ENCODE data around the gene ARHGAP33.

- TF ChIP-seq CTCF (IDR thresholded peaks at IDR 0.05 in 8 of 11, conservative IDR thresholded peaks at IDR 0.05 in 3 of 11) (no peak), POLR2A (IDR thresholded peaks at IDR 0.05) (no peak), POLR2AphosphoS5 (IDR thresholded peaks at IDR 0.05) (no peak)
Observed at GRCh38 chr19:35746531-35746930, 28.8 kb upstream of the ARHGAP33 start.
